Lower lobe of right lung (tissue), 2 donors: ENCODE results near the gene LAMC1. TPM values are rescaled to one million over a fixed set of nuclear protein-coding genes. Genes with fewer than 3 reads are reported as not detected.

Source experiments
- ATAC-seq, 2 donors: fragments of 200-7000 bp; cut with Tn5 transposase; one replicate each; pipeline ENCODE4 v1.9.1; 2020 to 2022; ENCODE audit warnings: mild to moderate bottlenecking in 2 of 2, moderate library complexity in 2 of 2
- DNase-seq: peaks from one replicate; pipeline ENCODE4 v3.0.0-alpha.2; 2020
- H3K27ac ChIP-seq: fragments of 200-600 bp; one replicate; pipeline ENCODE4 v1.8.0; 2022
- H3K27me3 ChIP-seq: fragments of 200-600 bp; one replicate; pipeline ENCODE4 v1.8.0; 2022; ENCODE audit warnings: low read depth
- H3K36me3 ChIP-seq: fragments of 200-600 bp; one replicate; pipeline ENCODE4 v1.8.0; 2022; ENCODE audit warnings: mild to moderate bottlenecking
- H3K4me1 ChIP-seq: fragments of 200-600 bp; one replicate; pipeline ENCODE4 v1.8.0; 2022
- H3K4me3 ChIP-seq: fragments of 200-600 bp; one replicate; pipeline ENCODE4 v1.8.0; 2022; ENCODE audit warnings: mild to moderate bottlenecking
- H3K9me3 ChIP-seq: fragments of 200-600 bp; one replicate; pipeline ENCODE4 v1.8.0; 2022
- CTCF ChIP-seq: fragments of 200-600 bp; IDR thresholded peaks from one replicate; pipeline ENCODE4 v1.8.0; 2022; ENCODE audit warnings: antibody characterized with exemption, mild to moderate bottlenecking
- intact Hi-C: fragments of 100-400 bp; cut with DNase I; formaldehyde crosslinking; loops from one replicate; pipeline ENCODE4 v1.11.0; 2022
- total RNA-seq: library from RNA; stranded (reverse); fragmentation: NEBNext Ultra II Directional; extraction: Animal tissue kit (Norgen Biotek cat#: 25700); gene quantifications from one replicate; pipeline ENCODE4 v1.2.1, GENCODE V29; 2021
- donor health status: DM: no; HTN: yes; CAD: no; lungs with severe emphysema.

LAMC1 gene
- total RNA-seq, 1 donor from 2014 or later: 96.9 TPM

GRCh38 chr1:183038333-183038866 is 15.2 kb downstream of the LAMC1 start:
- H3K36me3 ChIP-seq: peaks cover 4% of the 10 kb centered on the region
- DNase-seq: no peak
- no peak for ATAC-seq
- no peak overlapping the region for H3K27ac ChIP-seq
- intact Hi-C loops: no loop called here
- H3K4me3 ChIP-seq: no peak overlapping the region
- H3K4me1 ChIP-seq: peaks cover 34% of the 10 kb centered on the region
- H3K9me3 ChIP-seq: no peaks in the 10 kb centered on the region
- no peaks in the 10 kb centered on the region for H3K27me3 ChIP-seq
- no peak for TF ChIP-seq CTCF

GRCh38 chr1:183038913-183039312 is 15.7 kb downstream of the LAMC1 start:
- Histone ChIP-seq H3K36me3 (peaks cover 4% of the 10 kb centered on the region), H3K4me1 (peaks cover 34% of the 10 kb centered on the region), H3K27ac (no peak overlapping the region), H3K4me3 (no peak overlapping the region), H3K27me3 (no peaks in the 10 kb centered on the region), H3K9me3 (no peaks in the 10 kb centered on the region)
- intact Hi-C loops: no loop called here
- no peak for ATAC-seq
- DNase-seq: no peak
- TF ChIP-seq CTCF: no peak

- Histone ChIP-seq H3K27me3 (no peaks in the 10 kb centered on the region), H3K27ac (no peak overlapping the region), H3K4me3 (no peak overlapping the region), H3K36me3 (peaks cover 4% of the 10 kb centered on the region), H3K4me1 (peaks cover 36% of the 10 kb centered on the region), H3K9me3 (no peaks in the 10 kb centered on the region)
- ATAC-seq: no peak
- DNase-seq: no peak
- intact Hi-C loops: no loop called here
- TF ChIP-seq CTCF: no peak
Observed at GRCh38 chr1:183039330-183039729, 16.1 kb downstream of the LAMC1 start.

GRCh38 chr1:183039985-183040447 is 16.8 kb downstream of the LAMC1 start:
- TF ChIP-seq CTCF: no peak
- DNase-seq (no peak), ATAC-seq (peak in 1 of 2 donors; percentile 44)
- Histone ChIP-seq H3K9me3 (no peaks in the 10 kb centered on the region), H3K4me3 (no peak overlapping the region), H3K27me3 (no peaks in the 10 kb centered on the region), H3K27ac (no peak overlapping the region), H3K36me3 (peaks cover 4% of the 10 kb centered on the region), H3K4me1 (peaks cover 43% of the 10 kb centered on the region)
- intact Hi-C loops: no loop called here

- no peak overlapping the region for H3K27ac ChIP-seq
- TF ChIP-seq CTCF: no peak
- no peaks in the 10 kb centered on the region for H3K27me3 ChIP-seq
- intact Hi-C loops: no loop called here
- no peak for ATAC-seq
- no peak for DNase-seq
- no peaks in the 10 kb centered on the region for H3K9me3 ChIP-seq
- peaks cover 4% of the 10 kb centered on the region for H3K36me3 ChIP-seq
- H3K4me1 ChIP-seq: peaks cover 44% of the 10 kb centered on the region
- H3K4me3 ChIP-seq: no peak overlapping the region
Observed at GRCh38 chr1:183040547-183040971, 17.3 kb downstream of the LAMC1 start.
